CD4-positive, alpha-beta T cell treated with Interleukin-6 for 4 hours (primary cell): ENCODE data around the gene CACNB4.

Source experiments
- DNase-seq: peaks from one replicate; pipeline ENCODE4 v3.0.0-alpha.2; 2020; ENCODE audit warnings: mixed read lengths

CACNB4 gene

DNA sequence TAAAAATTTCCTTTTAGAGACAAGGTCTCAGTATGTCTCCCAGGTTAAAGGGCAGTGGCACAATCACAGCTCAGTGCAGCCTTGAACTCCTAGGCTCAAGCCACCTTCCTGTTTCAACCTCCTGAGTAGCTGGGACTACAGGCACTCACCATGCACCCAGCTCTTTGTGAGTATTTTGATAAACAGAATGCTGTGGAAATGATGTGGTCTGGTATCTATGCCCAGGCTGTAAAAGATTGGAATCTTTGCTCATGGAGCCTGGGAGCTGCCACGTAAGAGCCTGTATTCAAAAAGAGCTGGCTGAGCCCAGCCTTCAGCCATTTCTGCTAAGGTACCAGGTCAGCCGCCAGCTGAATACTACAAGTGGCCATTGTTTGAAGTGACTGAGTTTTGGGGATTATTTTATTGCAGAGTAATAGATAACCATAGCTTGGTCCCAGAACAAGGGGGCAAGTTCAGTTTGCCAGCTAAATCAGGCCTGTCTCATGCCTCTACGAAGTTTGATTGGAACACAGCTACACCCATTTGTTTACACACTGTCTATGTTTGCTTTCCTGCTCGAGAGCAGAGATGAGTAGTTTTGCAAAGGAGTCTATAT lies 249.3 kb downstream of the CACNB4 start:
- DNase-seq = no peak

DNA sequence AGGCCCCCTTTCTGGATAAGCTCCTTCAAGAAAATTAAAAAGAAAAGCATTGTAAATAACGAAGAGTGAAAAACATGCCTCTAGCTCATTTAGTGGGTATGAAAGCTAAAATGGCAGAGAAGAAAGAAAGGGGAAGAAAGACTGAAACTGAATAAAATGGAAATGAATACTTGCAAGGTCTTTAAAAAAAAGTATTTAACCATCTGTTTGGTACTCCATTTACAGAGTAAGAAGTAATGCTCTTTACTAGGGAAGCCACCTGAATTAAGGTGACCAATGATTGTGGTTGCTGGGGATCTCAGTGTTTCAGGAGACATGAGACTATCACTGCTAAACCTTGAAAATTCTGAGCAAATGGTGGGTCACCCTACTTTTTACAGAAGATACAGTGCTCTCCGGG lies 253.0 kb downstream of the CACNB4 start:
- DNase-seq = no peak

DNA sequence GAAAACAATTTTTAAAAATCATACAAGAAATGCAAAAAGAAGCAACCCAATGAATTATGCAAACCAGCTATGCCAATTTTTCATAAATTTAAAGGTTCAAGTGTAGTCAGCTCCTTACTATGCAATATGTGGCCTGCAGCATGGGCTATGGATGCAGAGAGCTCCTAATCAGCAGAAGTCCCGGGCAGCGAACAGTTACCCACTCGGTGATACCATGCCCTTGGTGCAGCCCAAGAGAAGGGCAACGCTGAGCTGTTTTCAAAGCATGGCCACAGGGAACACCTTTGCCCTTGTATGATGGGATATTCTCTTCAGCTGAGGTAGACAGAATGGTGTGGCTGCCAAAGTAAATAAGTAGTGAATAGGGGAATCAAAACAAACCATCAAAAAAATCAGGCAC lies 253.4 kb downstream of the CACNB4 start:
- DNase-seq = no peak

DNA sequence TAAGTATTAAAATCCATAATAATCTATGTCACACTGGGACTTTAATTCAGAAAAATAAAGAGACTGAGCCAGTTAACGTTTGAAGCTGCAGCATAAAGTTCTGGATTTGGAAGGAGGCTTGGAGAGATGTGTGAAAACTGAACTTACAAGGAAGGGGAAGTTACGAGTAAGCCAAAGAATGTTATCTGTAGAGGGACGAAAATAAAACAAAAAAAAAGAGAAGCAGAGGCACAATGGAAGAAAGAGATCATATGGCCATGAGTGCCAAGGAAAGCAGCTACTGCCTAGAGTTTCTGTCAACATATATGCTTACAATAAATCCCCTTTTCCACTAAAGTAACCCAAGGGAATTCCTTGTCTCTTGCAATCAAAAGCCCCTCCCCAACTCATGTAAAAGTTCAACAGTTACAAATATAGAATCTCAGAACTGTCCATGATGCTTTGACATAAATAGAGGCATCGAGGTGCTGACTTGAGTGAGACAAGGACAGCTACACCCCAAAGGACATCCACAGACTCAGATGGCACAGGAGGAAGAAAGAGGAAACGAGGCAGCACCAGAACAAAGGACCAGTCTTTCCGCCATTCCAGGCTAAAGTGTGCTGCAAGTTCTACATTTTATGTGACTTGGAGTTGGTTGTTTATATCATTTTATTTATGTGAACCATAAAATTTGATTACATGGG lies 254.5 kb downstream of the CACNB4 start:
- DNase-seq = no peak

DNA sequence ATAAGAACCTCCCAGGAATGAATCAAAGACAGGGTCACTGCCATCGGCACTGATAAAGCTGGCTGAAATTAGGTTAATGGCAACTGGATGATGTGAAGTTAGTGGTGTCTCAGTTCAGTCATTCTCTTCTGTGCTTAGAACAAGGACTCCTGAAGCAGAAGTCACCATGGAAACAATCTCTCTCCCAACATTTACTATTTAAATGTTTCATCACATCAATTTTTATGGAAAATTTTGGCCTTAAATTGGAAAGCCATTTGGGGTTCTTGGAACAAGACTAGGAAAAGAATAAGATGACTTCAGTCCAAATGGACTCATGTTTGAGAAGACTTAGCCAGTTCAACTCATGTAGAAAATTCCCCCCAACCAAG lies 255.2 kb downstream of the CACNB4 start:
- DNase-seq = no peak

DNA sequence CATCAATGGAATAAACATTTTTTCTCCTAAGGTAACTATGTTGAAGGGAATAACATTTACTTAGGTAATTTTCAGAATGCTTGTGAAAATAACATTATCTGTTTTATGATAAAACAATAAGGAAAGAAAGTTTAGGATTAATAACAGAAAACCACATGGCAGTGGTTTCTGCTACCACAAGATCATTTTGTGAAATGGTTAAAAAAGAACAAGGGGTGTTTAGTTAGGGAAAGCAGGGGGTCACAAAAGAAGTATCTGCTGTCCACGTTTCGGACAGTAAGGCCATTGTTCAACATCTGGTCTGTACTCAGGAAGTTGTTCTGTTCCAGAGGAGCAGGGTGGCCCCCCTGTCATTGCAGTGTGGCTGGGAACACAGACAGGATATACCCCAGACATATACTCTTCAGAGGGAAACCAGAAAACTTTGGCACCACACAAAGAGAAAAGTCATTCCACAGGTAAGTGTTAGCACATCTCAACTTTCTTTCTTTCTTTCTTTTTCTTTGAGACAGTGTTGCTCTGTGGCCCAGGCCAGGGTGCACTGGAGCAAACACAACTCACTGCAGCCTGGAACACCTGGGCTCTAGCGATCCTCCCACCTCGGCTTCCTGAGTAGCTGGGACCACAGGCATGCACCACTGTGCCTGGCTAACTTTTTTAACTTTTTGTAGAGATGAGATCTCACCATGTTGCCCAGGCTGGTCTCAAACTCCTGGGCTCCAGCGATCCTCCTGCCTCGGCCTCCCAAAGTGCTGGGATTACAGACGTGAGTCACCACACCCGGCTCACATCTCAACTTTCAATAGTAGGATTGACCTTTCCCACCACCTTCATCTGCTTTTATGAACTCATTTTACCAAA lies 255.8 kb downstream of the CACNB4 start:
- no peak for DNase-seq

DNA sequence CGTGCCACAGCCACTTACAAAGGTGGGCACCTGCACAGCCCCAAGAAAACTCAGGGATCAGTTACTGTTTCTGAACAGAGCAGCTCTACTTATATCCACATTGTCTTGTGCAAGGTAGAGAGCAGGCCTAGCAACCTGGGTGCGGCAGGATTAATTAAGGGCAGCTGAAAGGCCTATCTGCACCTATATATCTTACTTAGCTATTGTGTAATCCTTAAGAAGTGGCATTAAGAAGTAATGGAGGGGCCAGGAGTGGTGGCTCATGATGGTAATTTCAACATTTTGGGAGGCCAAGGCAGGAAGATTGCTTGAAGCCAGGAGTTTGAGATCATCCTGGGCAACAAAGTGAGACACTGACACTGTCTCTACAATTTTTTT lies 257.8 kb downstream of the CACNB4 start:
- DNase-seq = no peak

DNA sequence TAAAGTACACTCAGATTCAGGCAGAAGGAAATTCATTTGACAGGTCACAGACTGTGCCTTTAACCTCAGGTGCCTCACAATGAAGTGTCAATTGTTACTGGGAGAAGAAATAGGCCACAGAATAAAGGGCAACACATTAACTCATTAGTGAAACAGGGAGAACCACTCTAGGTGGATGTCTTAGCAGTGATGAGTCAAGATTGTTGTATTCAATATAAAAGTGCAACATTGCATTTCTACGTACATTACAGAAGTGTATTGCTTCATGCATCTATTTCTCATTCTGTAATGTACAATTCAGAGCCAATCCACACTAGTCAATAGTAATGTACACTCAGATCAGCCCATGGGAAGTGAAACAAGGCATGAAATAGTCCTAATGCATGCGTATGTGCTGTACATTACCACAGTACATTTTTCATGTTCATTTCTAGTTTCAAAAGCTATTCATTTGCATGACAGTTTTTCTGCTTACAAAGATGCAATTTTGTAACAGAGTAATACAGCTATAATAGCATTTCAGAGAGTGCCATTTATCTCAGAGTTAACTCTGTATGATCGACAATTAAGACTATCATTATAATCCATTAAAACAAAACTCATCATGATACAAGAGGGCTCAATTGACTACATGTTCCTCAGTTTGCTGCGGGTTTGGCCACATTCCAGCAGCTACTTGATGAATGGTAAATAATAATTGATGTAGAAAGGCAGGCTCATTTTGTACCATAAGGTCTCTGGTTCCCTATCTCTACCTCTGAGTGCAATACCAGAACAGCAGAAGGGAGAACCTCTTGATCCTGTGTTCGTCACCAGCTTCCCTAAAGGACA lies 258.4 kb downstream of the CACNB4 start:
- DNase-seq = no peak

DNA sequence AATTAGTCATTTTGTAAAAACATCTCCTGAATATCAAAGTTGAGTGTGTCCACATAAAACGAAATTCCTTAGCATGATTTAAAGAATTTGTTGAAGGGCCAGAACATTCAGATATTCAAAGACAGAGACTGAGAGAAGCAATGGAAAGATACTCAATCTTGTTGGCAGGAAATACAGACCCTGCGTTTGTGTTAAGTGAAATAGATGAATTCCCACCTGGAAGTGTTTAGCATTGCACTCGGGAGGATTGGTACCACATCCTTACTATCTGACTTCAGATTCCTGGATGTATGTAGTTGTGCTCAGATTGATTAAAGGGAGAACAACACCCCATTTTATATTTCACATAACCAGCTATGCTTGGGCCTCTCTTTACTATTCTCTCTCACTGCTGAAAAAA lies 260.9 kb downstream of the CACNB4 start:
- no peak for DNase-seq

DNA sequence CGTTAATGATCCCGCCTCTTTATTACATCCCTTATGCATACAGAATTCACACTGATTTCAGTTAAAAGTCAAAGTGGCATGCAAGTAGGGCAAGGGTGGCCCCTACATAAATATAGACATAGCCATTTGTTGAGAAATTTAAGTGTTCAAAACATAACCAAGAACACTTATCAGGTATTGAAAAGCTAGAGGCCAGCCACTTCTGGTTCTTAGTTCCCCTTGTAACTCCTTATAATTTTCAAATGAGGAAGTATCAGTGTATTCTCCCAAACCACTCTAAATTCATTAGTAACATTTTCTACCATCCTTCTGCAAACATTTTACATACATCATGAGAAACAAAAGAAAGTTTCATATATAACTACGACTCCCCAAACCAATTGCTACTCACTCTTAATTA lies 264.9 kb downstream of the CACNB4 start:
- no peak for DNase-seq

DNA sequence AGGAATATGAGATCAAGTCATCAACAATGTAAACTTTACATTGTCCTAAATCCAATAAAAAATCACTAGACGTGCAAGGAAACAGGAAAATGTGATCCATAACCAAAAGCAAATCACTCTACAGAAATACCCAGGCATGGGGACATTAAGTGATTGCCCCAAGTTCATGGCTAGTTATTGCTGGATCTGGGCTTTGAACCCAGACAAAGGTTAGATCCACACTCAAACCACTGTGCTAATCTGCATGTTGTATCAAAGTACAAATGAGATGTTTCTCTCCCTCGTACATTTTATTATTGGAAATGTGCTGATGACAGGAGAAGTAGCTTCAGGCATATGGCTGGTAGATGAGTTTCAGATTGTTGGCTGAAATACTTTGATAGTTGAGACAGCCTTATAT lies 267.9 kb downstream of the CACNB4 start:
- DNase-seq = no peak

DNA sequence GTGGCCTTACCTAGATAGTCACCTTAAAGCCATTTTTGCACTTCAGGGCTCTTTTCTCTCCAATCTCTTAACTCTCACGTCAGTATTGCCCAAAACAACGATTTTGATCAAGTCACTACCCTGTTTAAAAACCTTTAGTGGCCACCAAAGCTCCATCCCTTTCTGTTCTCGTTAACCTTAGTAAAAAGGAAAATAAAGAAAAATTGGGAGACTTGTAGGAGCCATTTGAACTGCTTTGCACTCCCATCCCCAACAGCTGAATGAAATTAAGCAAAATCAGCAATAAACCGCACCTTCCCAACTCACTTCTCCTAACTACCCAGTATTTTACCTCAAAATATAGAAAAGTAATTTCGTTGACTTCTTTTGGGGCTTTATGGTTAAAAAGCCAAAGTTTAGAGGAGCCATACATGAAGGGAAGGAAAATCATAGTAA lies 269.9 kb downstream of the CACNB4 start:
- no peak for DNase-seq

DNA sequence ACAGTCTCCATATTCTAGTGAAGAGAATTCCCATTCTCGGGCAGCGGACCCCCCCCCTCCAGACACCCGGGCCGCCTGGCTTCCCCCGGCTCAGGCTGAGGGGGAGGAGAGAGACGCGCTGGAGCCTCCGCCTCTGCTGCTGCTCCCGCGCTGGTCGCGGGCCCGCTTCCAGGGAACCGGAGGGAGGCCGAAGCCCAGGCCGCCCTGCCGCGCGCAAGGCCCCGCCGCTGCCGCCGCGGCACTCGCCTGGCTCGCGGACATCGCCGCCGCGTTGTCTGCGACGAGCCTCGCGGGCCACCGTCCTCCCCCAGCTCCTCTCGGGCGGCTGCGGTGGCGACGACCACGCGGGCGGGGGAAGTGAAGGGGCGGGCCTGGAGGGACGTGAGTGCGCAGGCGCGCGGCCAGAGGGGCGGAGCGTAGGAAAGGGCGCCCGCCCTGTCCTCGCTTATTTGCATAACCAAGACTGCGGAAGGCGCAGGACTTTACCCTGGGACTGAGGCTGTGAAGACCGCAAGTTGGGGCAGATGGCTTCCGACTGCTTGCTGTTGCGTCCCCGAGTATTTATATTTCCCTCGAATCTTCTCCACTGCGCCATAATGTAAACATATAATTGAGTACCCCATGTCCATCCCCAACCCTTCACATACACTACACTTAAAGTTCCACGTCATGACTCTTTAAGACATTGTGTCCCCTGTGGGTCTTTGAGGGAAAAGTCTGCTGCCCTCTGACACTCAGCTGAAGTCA lies 270.5 kb downstream of the CACNB4 start, which contains the start of gene ARL5A:
Gene ARL5A, minus strand, starts transcription at position 279 of the 747 bp plus-strand sequence. Its CDS starts 245 bp downstream, at position 34.
- peak; percentile 95 for DNase-seq

DNA sequence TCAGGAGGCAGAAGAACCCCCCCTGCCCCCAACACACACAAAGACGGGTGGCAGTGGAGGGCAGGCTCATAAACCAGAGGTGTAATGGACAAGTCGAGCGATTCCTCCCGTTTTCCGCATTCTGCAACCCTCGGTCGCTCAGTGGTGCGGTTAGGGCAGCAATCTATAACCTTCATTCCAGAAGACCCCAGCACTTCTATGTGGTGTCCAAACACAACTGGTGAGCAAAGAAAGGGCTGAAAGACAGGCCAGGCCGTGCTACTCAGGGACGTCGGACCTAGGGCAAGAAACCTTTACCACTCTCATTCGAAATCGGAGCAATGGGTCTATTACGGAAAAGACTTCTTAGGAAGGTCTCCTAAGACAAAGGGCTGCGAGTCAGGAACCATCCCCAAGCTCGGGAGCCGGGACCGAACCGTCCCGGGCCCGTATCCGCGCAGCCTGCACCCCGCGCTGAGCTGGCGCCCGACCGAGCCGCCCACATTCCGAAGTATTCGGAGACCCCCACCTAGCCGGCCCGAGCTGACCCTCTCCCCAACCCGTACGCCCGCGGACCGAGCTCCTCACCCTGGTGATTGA lies 271.2 kb downstream of the CACNB4 start:
- peak; percentile 26 for DNase-seq

DNA sequence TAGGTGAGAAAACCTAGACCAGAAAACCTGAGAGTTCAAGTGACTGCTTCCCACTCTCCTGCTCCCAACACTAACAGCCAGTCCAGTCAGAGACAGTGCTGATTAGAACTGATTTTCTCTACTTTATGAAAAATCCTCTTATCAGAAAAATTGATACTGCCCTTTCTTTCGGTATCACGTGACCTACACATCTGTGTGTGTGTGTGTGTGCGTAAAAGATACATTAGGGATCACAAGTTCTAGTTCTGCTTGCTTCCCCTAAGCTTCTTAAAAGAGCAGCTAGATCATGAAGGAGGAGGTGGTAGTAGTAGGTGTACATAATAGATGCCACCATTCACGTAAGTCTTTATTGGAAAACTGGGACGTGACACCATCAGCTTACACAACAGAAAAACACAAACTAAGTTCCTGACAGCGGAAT lies 272.1 kb downstream of the CACNB4 start:
- DNase-seq = no peak

DNA sequence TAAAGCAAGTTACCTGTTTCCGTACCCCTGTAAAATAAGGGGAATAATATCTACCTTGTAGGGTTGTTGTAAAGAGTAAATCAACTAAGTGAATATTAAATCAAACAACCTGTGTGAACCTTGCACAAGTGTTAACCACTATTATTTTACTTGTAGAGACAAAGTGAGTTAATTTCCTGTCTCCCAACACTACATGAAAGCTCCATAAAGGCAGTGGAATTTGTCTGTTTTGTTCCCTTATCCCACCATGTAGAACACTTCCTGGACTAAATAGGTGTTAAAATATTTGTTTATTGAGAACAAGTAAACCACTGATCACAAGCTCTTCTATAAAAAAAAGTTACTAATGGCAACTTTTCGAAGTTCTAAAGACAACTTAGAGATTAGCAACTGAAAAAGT lies 274.0 kb downstream of the CACNB4 start:
- DNase-seq = no peak

DNA sequence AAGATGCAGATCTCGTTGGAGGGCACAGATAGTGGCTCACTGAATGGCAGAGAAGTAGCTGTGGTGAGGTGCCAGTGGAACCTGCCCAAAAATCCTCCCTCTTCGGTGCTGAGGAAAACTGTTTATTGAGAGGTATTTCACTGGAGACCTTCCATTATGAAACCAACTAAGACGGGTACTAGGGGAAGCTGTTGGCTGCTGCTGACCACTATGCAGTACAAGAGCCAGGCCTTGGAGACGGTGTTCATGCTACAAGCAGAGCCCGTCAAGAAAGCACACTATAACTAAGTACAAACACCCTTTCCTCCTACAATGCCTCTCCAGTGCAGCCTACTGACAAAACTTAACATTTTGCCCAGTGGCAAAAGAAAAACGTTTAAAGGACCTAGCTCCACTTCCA lies 275.2 kb downstream of the CACNB4 start:
- no peak for DNase-seq

DNA sequence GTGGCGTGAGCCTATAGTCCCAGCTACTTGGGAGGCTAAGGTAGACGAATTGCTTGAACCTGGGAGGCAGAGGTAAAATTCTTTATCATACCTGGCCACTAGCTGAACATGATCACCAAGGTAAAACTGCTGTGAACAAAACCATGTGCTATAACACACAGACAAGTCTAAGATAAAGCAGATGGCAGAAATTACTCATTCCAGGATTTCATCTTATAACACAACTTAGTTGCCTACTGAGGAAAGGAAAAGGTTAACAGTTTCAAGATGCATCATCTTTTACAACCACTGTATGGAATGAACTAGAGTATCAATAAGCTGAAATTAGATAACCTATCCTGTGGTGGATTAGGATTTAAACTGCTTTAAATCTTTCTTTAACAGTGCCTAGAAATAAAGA lies 278.9 kb downstream of the CACNB4 start:
- no peak for DNase-seq

DNA sequence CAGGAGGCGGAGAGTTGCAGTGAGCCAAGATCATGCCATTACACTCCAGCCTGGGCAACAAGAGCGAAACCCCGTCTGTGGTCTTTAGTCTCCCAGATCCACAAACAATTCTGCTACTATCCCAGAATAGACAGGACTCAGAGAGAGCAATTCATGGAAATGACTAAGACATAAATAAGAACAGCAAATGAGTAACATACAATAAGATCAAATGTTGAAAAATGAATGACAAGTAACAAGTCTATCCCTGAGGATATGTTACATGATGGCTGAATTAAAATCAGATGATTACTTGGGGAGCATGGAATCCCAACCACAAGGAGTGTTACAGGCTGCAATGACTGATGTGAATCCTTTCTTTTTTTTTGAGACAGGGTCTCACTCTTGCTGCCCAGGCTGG lies 280.9 kb downstream of the CACNB4 start:
- DNase-seq = no peak

DNA sequence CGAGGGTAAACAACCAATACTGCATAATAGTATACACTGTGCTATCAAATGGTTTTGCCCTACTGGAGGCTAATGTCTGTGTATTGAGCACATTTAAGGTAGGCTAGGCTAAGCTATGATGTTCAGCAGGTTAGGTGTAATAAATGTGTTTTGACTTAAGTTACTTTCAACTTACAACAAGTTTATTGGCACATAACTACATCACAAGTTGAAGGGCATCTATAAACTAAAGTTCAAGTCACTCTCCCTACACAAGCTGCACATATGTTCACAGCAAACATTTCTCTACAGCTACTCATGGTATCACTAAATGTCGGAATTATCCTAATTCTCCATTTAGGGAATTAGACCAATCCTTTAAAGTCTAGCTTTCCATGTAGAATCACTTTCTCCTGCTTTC lies 282.0 kb downstream of the CACNB4 start:
- no peak for DNase-seq

DNA sequence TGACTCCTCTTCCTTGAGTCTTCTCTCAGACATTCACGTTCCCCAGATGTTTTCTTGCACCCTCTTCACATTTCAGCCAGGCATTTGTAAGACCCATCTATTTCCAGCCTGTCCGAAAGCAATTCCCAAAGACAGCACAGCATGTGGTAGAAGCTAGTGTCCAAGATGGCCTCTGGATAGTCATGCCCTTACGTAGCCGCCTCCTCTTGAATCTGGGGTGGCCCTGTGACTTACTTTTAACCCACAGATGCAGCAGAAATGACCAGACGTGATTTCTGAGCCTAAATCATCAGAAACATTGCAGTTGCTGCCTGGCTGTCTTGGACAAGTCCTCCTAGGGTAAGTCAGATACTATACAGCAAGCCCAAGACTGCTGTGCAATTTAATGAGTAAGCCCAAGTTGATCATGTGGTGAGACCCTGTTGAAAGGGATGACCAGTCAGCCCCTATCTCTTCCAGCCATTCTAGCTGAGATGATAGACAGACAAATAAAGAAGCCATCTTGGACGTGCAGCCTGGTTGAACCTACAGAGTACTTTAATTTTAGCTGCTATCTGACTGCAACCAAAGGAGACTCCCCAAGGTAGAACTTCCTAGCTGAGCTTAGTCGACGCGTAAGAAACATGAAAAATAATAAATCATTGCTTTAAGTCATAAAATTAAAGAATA lies 282.9 kb downstream of the CACNB4 start:
- DNase-seq = no peak
